ENCODE measurements around the gene CRAMP1.

- peak in 1 of 12 donors; percentile 8 for TF ChIP-seq CTCF (IDR thresholded peaks at IDR 0.05)
- no peak for TF ChIP-seq POLR2A (IDR thresholded peaks at IDR 0.05)
These were observed 79.1 kb downstream of the CRAMP1 start for GRCh38 chr16:1691276-1691675.
